Activated CD4-positive, alpha-beta T cell treated with anti-CD3 and anti-CD28 coated beads, Interleukin-2, Interleukin-4, amounts not matched to agents 100 ng/mL and 50 ng/mL, durations not matched to agents 16 hours and 8 hours (primary cell): ENCODE data around the gene ZP4.
"Not testable (repeated sequence)": the region's sequence is repeated elsewhere in the genome, so short reads cannot be mapped to it uniquely, and the experiment has no call there.

ENCODE experiments used
- DNase-seq: peaks from one replicate; pipeline ENCODE4 v3.0.0-alpha.2; 2020; ENCODE audit warnings: low spot score

The ZP4 gene

DNA sequence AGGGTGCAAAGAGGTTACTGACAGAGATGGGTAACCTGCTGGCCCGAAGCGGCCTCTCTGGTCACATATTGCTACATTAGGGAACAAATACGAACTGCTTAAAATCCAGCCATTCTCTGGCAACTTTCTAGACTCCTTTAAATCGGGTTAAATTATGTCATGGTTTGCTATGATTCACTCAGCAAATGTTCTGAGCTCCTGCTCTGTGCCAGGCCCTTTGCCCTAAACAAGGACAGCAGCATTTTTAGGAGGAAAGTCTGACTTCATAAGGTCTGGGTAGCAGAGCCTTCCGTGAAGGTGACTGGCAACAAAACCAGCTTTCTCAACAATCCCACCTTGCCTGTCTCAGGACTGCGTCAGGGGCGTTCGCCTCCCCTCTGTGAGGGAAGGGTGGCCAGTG, 15.4 kb downstream of the ZP4 start:
- no peak for DNase-seq

DNA sequence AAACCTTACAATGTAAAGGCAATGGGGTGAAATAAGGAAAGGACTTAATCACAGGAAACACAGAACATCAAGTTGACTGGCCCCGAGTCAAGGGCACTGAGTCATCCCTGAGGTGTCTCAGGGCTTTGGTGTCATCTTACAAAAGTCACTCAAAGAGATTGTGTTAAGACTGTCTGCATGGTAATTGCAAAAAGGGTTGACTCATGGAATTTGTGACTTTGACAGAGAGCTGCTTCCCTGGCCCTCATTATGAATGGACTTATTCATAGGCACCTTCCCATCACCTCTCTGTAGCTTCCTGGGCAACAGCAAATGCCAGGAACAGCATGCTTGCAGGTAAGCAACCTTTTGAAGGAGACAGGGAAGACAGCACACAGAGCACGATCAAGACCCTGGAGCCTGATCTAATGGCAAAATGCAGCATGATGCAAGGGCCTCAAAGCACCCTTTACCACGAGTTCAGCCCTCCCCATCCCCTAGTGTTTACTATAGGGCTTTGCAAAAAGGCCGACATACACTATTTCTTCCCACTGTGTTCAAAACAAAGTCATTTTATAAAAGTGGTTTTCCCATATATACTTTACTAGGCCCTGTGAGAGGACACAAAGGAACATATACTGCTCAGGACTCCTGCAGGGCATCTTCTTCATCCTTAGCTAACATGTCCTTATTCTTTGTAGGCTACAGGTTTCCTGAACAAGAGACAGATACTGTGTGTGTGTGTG, 17.1 kb downstream of the ZP4 start:
- DNase-seq, result no peak

DNA sequence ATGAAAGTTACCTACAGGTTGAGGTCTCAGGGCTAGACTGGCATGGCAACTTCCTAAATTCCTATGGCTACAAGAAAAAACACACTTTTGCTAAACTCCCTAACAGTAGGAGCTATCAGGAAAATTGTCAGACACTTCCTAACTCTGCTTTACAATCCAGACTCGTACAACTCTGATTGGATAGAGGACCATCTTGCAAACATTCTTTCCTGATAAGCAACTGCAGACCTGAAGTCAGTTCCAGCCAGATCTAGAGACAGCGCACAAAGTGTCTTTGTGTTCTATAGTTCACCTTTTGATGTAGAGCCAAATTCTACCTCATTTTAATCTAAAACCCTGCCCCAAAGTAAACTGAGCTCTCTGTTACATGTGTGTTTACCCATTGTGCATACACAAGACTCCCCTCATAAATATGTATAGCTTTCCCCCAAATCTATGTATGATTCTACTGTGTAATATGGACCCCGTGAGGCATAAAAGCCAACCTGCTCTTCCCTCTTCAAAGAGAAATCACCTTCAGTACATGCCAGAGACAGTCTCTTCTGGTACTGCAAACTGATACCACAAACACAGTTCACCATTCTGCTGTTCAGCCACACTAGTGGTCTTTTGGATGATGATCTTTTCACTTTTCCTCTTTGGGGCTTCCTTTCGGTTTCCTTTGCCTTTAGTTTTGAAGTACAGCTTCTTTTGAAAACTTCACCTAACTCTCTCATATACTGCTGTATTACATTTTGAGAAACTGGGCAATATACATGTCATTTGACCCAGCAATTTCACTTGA, 21.7 kb downstream of the ZP4 start:
- no peak for DNase-seq

DNA sequence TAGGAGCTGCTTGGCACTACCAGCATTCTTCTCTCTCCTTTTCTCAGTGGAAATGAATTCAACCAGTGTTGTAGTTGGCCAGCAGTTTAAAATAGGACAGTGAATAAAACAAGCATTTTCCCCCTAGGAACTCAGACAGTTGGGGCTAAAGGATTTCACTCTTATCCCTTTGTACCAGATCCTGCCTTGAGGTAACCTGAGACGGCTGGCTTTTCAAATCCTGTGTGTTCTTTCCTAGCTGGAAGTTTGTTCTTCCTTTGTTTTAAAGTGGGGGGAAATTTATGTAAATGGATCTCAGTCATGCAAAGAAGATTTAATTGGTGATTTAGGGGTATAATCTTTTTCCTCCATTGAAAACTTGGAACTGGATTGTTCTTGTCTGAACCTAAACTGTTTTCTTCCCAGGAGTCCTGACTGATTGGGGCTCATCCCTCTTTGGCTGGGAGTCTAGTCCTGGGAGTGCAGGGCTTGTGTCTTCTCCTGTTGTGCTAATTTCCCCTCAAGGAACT, 23.3 kb downstream of the ZP4 start:
- no peak for DNase-seq

DNA sequence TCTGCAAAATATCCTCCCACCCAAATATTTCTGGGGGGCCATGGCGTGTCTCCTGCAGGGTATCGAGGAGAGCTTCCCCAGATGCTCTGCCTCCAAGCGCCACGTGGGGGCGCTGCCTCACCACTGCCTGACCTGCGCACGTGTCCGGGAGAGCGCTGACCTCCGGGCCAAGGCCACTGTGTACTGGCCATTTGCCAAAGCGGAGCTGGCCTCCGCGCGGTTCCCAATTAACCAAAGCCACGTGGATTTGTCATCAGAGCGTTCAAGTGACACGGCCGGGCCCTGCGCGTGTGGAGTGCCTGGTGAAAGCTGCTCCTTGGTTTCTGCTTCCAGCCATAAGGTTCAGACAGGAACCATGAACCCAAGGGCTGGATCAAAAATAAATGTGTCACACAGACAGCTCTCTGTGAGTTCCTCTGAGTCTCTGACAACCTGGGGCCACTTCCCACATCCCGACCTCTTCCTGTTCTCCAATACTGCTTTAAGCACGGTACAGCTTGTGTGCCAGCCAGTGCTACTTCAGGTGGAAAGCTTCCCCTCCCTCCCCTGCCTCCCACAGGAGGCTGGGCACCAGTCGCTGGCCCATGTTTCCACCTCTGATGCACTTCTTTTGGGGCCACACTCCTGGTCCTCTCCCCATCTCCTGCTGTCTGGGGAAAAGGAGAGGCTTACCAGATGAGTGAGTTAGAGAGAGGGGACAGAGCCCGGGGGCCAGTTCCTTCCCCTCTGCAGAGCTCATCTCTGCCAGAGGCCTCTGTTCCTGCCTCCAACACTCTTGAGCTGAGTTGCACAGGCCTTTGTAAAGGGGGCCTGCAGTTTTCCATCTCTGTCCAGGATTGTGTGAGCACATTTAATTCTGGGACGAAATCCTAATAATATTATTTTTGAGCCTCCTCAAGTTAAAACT, 26.1 kb downstream of the ZP4 start:
- peak; percentile 13 for DNase-seq

DNA sequence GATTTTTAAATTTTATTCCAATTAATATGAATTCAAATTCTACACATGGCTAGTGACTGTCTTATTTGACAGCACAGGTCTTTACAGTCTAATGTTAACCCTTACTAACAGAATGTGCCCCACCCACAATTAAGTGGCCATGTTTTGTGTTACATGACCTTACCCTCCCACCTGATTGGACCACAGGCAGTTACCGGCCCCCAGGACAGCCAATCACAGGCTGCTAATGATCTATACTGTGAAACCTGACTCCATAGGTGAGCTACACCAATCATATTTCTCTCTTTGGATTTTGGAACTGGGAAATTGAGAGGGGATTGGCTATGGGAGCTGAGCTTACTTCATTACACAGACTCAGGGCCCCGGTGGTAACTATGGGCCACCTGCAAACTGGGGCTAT, 27.5 kb downstream of the ZP4 start:
- no peak for DNase-seq

DNA sequence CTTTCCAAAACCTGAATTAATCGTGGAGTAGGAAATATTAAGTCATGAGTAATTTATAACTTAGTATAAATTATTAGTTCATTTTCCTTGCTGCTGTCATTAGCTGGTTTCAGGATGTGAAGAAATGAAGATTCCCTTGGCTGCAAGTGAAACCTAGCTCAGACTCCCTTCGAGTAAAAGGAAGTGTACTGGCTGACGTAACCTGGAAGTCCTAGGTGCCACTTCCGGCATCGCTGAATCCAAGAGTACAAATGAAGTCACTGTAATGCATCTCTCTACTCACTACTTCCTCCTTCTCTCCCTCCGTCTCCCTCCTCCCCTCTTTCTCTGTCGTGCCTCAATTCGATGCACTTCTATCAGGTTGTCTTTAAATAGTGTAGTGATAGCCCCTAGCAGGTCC, 28.8 kb downstream of the ZP4 start:
- DNase-seq, result no peak

DNA sequence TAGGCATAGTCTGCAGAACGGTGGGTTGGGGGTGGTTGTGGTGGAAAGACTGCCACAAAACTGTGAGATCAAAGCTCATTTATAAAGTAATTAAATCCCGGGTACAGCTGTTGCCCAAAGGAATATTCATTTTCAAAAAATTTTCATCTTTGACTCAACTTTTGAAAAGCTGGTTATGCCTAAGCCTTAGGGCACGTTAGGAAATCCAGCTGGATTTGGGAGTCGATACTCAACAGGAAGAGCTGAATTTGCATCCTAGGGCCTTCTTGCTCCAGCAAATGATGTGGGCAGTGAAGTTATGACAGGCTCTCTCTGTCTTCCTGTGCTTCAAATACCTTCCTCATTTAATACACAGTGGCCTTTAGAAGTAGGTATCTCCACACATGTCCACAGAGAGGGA, 31.7 kb downstream of the ZP4 start:
- DNase-seq, result no peak

DNA sequence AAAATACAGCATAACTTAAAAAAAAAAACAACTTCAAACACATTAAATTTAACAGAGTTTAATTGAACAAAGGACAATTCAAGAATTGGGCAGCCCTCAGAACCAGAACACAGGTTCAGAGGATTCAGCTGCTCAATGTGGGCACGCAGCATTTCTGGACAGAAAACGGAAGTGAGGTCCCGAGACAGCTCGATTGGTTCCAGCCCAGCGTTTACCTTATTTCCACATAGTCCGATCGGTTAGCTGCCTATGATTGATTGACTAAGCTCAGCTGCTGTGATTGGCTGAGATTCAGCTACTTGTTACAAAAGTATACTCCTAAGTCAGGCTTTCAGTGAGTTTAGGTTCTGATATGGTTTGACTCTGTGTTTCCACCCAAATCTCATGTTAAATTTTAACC, 33.3 kb downstream of the ZP4 start:
- no peak for DNase-seq

DNA sequence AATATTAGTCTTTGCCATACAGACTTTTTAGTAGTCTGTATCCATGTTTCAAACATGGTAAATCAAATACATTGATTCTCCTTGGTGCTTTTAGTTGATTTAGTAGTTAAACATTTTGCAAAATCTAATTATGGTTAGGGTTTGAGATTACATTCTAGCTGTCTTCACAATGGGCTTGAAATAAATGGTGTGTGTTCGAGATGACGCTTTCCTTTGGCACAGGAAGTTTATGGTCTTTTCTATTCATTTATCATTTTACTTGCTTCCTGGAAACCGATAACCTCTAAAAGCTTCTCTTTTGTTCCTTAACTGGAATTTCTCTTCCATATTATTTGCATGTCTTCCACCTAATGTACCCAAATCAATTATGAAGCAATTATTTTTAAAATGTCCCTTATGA, 38.4 kb downstream of the ZP4 start:
- no peak for DNase-seq

DNA sequence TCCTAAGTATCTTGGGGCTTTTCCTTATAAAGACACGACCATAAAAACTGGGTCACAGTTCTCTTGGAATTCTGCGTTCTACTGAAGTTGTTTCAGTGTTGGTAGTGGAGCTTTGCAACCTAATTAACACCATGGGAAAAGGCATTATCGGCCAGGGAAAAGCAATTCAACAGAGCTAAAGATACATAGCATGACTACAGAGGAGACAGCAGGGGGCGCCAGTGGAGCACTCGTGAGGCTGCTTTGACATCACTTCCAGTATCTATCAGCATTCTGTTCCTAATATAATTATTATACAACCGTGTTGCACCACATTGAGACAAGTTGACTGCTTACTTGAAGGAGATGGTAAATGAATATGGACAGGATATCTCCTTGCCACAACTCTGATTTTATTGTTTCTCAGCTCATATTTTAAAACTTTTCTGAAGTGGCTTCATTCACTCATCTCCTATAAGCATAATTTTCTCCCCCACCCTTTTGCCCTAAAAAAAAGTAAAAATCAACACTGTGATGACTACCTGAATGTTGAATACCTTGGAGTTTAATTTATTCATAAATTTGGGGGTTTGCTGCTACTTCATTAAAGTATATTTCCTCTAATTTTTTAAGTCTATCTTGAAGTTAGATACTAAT, 39.4 kb downstream of the ZP4 start:
- peak; percentile 12 for DNase-seq

DNA sequence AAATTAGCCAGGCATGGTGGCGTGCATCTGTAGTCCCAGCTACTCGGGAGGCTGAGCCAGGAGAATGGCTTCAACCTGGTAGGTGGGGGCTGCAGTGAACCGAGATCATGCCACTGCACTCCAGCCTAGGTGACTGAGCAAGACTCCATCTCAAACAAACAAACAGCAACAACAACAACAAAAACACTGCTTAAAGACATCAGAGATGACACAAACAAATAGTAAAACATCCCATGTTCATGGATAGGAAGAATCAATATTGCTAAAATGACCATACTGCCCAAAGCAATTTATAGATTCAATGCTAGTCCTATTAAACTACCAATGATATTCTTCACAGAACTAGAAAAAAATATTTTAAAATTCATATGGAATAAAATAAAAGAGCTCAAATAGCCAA, 47.2 kb downstream of the ZP4 start:
- not testable (repeated sequence) for DNase-seq

DNA sequence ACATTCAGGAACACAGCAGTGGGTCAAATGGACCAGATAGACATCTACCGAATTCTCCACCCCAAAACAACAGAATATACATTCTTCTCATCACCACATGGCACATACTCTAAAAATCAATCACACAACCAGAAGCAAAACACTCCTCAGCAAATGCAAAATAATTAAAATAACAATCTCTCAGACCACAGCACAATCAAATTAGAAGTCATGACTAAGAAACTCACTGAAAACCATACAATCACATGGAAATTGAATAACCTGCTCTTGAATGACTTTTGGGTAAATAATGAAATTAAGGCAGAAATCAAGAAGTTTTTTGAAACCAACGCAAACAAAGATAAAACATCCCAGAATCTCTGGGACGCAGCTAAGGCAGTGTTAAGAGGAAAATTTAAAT, 49.2 kb downstream of the ZP4 start:
- no peak for DNase-seq

DNA sequence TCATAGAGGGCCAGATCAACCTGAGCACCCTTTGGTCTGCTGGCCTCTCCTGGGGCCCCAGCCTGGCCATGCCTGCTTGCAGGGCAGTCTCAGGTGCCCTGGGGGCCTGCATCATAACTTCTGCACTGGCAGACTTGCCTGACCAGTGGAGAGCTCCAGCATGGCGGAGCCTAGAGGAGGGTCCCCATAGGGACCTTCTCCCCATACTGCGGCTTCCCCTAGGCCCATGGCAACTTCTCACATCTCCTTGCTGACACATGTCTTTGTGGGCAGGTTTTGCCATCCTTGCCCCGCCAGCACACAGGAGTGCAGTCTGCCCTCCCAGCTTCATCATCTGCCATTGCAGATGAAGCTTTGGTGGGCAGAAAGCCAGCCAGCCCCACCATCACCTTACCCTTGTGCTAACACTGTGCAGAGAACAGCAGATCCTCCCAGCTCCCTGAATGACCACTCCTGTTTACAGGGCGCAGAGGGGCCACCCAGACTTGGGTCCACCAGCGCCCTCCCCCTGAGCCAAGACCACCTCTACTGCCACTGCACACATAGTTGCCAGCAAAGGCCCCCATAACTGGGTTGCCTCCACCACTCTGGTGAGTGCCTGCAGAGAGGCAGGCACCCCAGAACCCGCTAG, 51.7 kb downstream of the ZP4 start:
- DNase-seq, result no peak

DNA sequence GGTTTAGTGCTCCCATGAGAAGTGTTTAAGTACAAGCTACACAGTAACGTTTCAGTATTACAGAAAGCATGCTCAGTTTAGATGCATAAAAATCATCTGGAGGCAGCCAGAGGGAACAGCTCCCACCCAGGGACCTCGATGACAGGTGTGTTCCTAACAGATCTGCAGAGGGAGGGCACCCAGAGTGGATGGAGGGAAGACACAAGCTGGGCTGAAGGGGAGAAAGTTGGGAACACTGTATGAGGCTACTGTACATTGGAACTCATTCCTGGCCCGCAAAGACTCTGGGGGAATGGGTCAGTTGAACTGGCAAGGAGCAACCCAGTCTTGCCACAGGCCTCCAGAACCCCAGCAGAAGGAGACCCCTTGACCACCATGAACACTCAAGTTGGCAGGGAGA, 52.4 kb downstream of the ZP4 start:
- no peak for DNase-seq

DNA sequence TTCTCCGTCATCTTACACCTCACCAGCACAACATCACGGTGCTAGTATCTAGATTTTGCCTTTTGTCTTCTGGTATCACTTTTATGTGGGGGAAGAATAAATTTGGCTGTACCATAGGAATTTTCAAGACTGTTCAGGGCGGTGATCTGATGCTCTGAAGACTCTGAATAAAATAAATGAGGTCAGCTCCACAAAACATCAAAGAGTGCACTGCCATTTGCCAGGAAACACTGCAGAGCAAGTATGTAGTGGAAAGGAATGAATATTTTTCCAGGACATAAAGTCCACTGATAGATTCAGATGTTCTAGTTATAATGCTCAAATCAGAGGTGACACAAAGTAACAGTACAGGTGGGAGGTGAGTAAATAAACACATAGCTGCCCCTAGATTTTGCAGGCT, 56.3 kb downstream of the ZP4 start:
- DNase-seq, result no peak

DNA sequence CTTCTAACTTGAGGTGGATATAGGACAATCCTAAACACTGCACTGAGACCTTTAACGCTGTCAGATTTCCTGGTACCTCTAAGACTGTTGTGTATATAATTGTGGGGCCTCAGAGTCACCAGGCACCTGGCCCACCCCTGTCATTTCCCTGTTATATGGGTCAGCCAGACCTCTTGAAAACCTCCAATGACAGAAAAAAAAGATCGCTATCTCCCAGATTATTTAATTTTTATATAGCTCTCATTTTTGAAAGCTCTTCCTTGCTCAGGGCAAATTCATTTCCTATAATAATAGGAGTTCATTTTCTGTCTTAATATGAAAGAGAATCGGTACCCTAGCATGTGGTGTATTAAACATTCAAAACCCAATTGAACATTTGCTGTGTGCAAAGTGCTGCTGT, 56.7 kb downstream of the ZP4 start:
- no peak for DNase-seq

DNA sequence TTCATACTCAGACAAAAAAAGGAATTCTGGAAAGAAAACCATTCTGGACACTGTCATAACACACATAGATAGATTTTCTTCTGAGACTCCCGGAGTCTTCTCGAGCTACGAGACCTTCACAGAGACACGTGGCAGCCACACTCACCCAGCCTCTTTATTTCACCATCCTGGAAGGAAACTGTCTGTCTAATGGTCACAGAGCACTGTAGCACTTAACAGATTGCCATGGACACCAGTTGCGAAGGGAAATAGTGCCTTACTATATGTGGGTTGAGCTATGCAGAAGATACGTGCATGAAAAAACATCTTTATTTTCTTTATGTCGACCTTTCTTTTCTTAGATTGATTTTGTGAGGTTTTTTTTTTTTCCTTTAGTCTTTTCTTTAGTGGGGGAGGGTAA, 57.9 kb downstream of the ZP4 start:
- no peak for DNase-seq
